ENCODE measurements around the gene CDK14.
A peak's percentile ranks its signal among the peaks of the same experiment; 100 is the strongest.

The CDK14 gene

GRCh38 chr7:91068136-91068795 is 472.1 kb downstream of the CDK14 start:
- H3K9me3 ChIP-seq = no peaks in the 10 kb centered on the region
- in situ Hi-C loops (cut with MboI; ENCODE audit: low sequenced_read_pairs) = no loop called here
- peaks cover 3% of the 10 kb centered on the region for H3K4me1 ChIP-seq
- H3K4me3 ChIP-seq = no peak overlapping the region
- no peaks in the 10 kb centered on the region for H3K27me3 ChIP-seq (ENCODE audit: low read depth)
- DNase-seq (ENCODE audit: low spot score in 2 of 2) = no peak
- H3K36me3 ChIP-seq (replicated peaks) = no peaks in the 10 kb centered on the region

GRCh38 chr7:91069146-91069545 is 473.0 kb downstream of the CDK14 start:
- Histone ChIP-seq H3K4me3 (no peak overlapping the region), H3K4me1 (peaks cover 7% of the 10 kb centered on the region), H3K27me3 (ENCODE audit: low read depth) (no peaks in the 10 kb centered on the region), H3K36me3 (replicated peaks) (no peaks in the 10 kb centered on the region), H3K9me3 (no peaks in the 10 kb centered on the region)
- DNase-seq (ENCODE audit: low spot score in 2 of 2) = no peak
- in situ Hi-C loops (cut with MboI; ENCODE audit: low sequenced_read_pairs) = no loop called here

- Histone ChIP-seq H3K4me1 (peaks cover 4% of the 10 kb centered on the region), H3K9me3 (no peaks in the 10 kb centered on the region), H3K4me3 (no peak overlapping the region), H3K36me3 (replicated peaks) (no peaks in the 10 kb centered on the region), H3K27me3 (ENCODE audit: low read depth) (no peaks in the 10 kb centered on the region; the same call in 1 of the 2 replicates)
- no peak for DNase-seq (ENCODE audit: low spot score in 2 of 2)
- in situ Hi-C loops (cut with MboI; ENCODE audit: low sequenced_read_pairs) = loop anchor here (25.0 kb wide), 3 partner anchors 183 to 708 kb away; partner anchors contain the start of gene FZD1
These were observed 483.4 kb downstream of the CDK14 start for GRCh38 chr7:91079487-91079886.

- in situ Hi-C loops (cut with MboI; ENCODE audit: low sequenced_read_pairs) = loop anchor here (25.0 kb wide), 3 partner anchors 182 to 707 kb away; partner anchors contain the start of gene FZD1
- DNase-seq (ENCODE audit: low spot score in 2 of 2) = no peak
- H3K4me1 ChIP-seq = peaks cover 3% of the 10 kb centered on the region
- H3K4me3 ChIP-seq = no peak overlapping the region
- H3K36me3 ChIP-seq (replicated peaks) = no peaks in the 10 kb centered on the region
- no peaks in the 10 kb centered on the region for H3K9me3 ChIP-seq
- H3K27me3 ChIP-seq (ENCODE audit: low read depth) = no peaks in the 10 kb centered on the region
These were observed 484.2 kb downstream of the CDK14 start for GRCh38 chr7:91080351-91080750.

GRCh38 chr7:91082038-91082437 is 485.9 kb downstream of the CDK14 start:
- H3K27me3 ChIP-seq (ENCODE audit: low read depth) = no peaks in the 10 kb centered on the region
- H3K4me3 ChIP-seq = no peak overlapping the region
- H3K36me3 ChIP-seq (replicated peaks) = no peaks in the 10 kb centered on the region
- no peaks in the 10 kb centered on the region for H3K9me3 ChIP-seq
- H3K4me1 ChIP-seq = peaks cover 3% of the 10 kb centered on the region
- in situ Hi-C loops (cut with MboI; ENCODE audit: low sequenced_read_pairs) = loop anchor here (25.0 kb wide), 3 partner anchors 180 to 705 kb away; partner anchors contain the start of gene FZD1
- no peak for DNase-seq (ENCODE audit: low spot score in 2 of 2)

- Histone ChIP-seq H3K36me3 (replicated peaks) (no peaks in the 10 kb centered on the region), H3K4me3 (no peak overlapping the region), H3K4me1 (peaks cover 3% of the 10 kb centered on the region), H3K27me3 (ENCODE audit: low read depth) (no peaks in the 10 kb centered on the region), H3K9me3 (no peaks in the 10 kb centered on the region)
- in situ Hi-C loops (cut with MboI; ENCODE audit: low sequenced_read_pairs) = loop anchor here (25.0 kb wide), 3 partner anchors 179 to 704 kb away; partner anchors contain the start of gene FZD1
- DNase-seq (ENCODE audit: low spot score in 2 of 2) = peak in 1 of 2 experiments; percentile 39
These were observed 486.9 kb downstream of the CDK14 start for GRCh38 chr7:91082852-91083495.

GRCh38 chr7:91083855-91084644 is 487.9 kb downstream of the CDK14 start:
- H3K4me1 ChIP-seq = peaks cover 3% of the 10 kb centered on the region
- no peaks in the 10 kb centered on the region for H3K27me3 ChIP-seq (ENCODE audit: low read depth)
- H3K36me3 ChIP-seq (replicated peaks) = no peaks in the 10 kb centered on the region
- in situ Hi-C loops (cut with MboI; ENCODE audit: low sequenced_read_pairs) = loop anchor here (25.0 kb wide), 3 partner anchors 178 to 703 kb away; partner anchors contain the start of gene FZD1
- no peak for DNase-seq (ENCODE audit: low spot score in 2 of 2)
- no peaks in the 10 kb centered on the region for H3K9me3 ChIP-seq
- no peak overlapping the region for H3K4me3 ChIP-seq

- H3K27me3 ChIP-seq (ENCODE audit: low read depth) = no peaks in the 10 kb centered on the region
- in situ Hi-C loops (cut with MboI; ENCODE audit: low sequenced_read_pairs) = loop anchor here (25.0 kb wide), 3 partner anchors 177 to 702 kb away; partner anchors contain the start of gene FZD1
- peaks cover 4% of the 10 kb centered on the region for H3K4me1 ChIP-seq
These were observed 489.1 kb downstream of the CDK14 start for GRCh38 chr7:91085175-91085574.

GRCh38 chr7:91086200-91086599 is 490.1 kb downstream of the CDK14 start:
- H3K9me3 ChIP-seq = no peaks in the 10 kb centered on the region
- H3K4me3 ChIP-seq = no peak overlapping the region
- H3K36me3 ChIP-seq (replicated peaks) = no peaks in the 10 kb centered on the region
- H3K27me3 ChIP-seq (ENCODE audit: low read depth) = no peaks in the 10 kb centered on the region
- peaks cover 2% of the 10 kb centered on the region; the same call in 1 of the 2 replicates for H3K4me1 ChIP-seq
- in situ Hi-C loops (cut with MboI; ENCODE audit: low sequenced_read_pairs) = loop anchor here (25.0 kb wide), 3 partner anchors 176 to 701 kb away; partner anchors contain the start of gene FZD1
- DNase-seq (ENCODE audit: low spot score in 2 of 2) = no peak

More at GRCh38 chr7:91085175-91085574, 489.1 kb downstream of the CDK14 start:
- DNase-seq (ENCODE audit: low spot score in 2 of 2) = no peak
- H3K9me3 ChIP-seq = no peaks in the 10 kb centered on the region
- H3K36me3 ChIP-seq (replicated peaks) = no peaks in the 10 kb centered on the region
- H3K4me3 ChIP-seq = no peak overlapping the region

- H3K36me3 ChIP-seq (replicated peaks) = no peaks in the 10 kb centered on the region
- in situ Hi-C loops (cut with MboI; ENCODE audit: low sequenced_read_pairs) = loop anchor here (25.0 kb wide), 3 partner anchors 174 to 699 kb away; partner anchors contain the start of gene FZD1
- DNase-seq (ENCODE audit: low spot score in 2 of 2) = no peak
- no peaks in the 10 kb centered on the region for H3K9me3 ChIP-seq
- peaks cover 2% of the 10 kb centered on the region; the same call in 1 of the 2 replicates for H3K4me1 ChIP-seq
- H3K27me3 ChIP-seq (ENCODE audit: low read depth) = no peaks in the 10 kb centered on the region
- H3K4me3 ChIP-seq = no peak overlapping the region
These were observed 492.0 kb downstream of the CDK14 start for GRCh38 chr7:91088156-91088555.

- DNase-seq (ENCODE audit: low spot score in 2 of 2) = no peak
- Histone ChIP-seq H3K4me3 (no peak overlapping the region), H3K4me1 (peaks cover 2% of the 10 kb centered on the region; the same call in 1 of the 2 replicates), H3K36me3 (replicated peaks) (no peaks in the 10 kb centered on the region), H3K27me3 (ENCODE audit: low read depth) (no peaks in the 10 kb centered on the region), H3K9me3 (no peaks in the 10 kb centered on the region)
- in situ Hi-C loops (cut with MboI; ENCODE audit: low sequenced_read_pairs) = loop anchor here (25.0 kb wide), 3 partner anchors 174 to 699 kb away; partner anchors contain the start of gene FZD1
These were observed 492.6 kb downstream of the CDK14 start for GRCh38 chr7:91088691-91089090.

GRCh38 chr7:91089382-91089963 is 493.4 kb downstream of the CDK14 start:
- no peaks in the 10 kb centered on the region for H3K27me3 ChIP-seq (ENCODE audit: low read depth)
- H3K4me1 ChIP-seq = peaks cover 2% of the 10 kb centered on the region; the same call in 1 of the 2 replicates
- H3K9me3 ChIP-seq = no peaks in the 10 kb centered on the region
- DNase-seq (ENCODE audit: low spot score in 2 of 2) = peak; percentile 20 to 52
- in situ Hi-C loops (cut with MboI; ENCODE audit: low sequenced_read_pairs) = loop anchor here (25.0 kb wide), 3 partner anchors 173 to 698 kb away; partner anchors contain the start of gene FZD1
- H3K4me3 ChIP-seq = peak overlapping the region; percentile 9; the same call in 1 of the 2 replicates
- no peaks in the 10 kb centered on the region for H3K36me3 ChIP-seq (replicated peaks)

- in situ Hi-C loops (cut with MboI; ENCODE audit: low sequenced_read_pairs) = loop anchor here (25.0 kb wide), 3 partner anchors 172 to 697 kb away; partner anchors contain the start of gene FZD1
- peaks cover 2% of the 10 kb centered on the region; the same call in 1 of the 2 replicates for H3K4me1 ChIP-seq
- H3K4me3 ChIP-seq = no peak overlapping the region
- no peaks in the 10 kb centered on the region for H3K27me3 ChIP-seq (ENCODE audit: low read depth)
- DNase-seq (ENCODE audit: low spot score in 2 of 2) = no peak
- H3K9me3 ChIP-seq = no peaks in the 10 kb centered on the region
- no peaks in the 10 kb centered on the region for H3K36me3 ChIP-seq (replicated peaks)
These were observed 494.6 kb downstream of the CDK14 start for GRCh38 chr7:91090684-91091083.

All from HAP-1 (cell line).